RPMI7951 (cell line): ENCODE data around the gene DPAGT1. TPM values are rescaled to one million over a fixed set of nuclear protein-coding genes. Genes with fewer than 3 reads are reported as not detected.
"Not testable (repeated sequence)": the region's sequence is repeated elsewhere in the genome, so short reads cannot be mapped to it uniquely, and the experiment has no call there.

ENCODE experiments used
- DNase-seq: peaks from one replicate; pipeline ENCODE4 v3.0.0-alpha.2; 2012; ENCODE audit warnings: low read depth
- total RNA-seq: library from RNA; depleted of rRNA; stranded (reverse); fragments of >200 nt; shearing (Covaris generic); gene quantifications from 2 replicates; pipeline ENCODE4 v1.2.3, GENCODE V29; 2014

The DPAGT1 gene
- total RNA-seq, 1 experiment from 2014 or later: 44.0 TPM

DNA sequence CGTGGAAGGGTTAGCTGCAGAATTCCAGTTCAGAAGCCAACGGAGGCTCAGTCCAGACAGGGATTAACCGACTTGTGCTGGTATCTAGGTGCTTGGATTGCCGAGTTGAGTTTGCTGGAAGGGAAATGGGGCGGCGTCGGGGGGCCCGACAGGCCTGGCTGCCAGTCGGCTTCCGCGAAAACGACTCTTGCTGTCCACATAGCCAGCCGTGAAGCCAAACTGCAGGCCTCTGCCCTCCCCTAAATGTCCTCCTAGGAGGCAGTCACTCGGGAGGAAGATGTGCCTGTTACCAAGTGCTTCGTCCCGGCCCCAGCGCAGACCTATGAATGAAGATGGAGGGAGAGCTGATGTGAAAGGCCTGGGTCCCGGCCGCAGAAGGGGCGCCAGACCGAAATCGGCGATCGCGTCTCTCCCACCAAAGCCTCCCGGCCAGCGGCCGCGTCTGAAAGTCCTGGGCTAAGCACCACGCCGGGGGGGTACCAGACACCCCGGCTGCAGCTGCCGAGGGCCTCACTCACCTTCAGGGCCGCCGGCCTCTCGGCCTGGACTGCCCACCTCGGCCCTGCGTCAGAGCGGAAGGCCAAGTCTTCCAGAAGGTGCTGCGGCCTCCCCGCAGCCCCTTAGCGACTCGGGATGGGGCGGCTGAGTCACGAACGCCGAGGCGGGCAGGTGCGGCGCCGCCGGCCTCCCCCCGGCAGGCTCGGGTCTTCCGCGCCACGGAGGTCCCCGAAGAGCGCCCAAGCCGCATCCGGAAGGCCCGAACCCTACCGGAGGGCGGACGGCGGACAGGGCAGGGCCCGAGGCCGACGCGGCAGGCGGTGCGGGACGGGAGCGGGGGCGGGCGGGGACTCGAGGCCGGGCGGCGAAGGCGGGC lies 7.5 kb downstream of the DPAGT1 start:
- DNase-seq: no peak

DNA sequence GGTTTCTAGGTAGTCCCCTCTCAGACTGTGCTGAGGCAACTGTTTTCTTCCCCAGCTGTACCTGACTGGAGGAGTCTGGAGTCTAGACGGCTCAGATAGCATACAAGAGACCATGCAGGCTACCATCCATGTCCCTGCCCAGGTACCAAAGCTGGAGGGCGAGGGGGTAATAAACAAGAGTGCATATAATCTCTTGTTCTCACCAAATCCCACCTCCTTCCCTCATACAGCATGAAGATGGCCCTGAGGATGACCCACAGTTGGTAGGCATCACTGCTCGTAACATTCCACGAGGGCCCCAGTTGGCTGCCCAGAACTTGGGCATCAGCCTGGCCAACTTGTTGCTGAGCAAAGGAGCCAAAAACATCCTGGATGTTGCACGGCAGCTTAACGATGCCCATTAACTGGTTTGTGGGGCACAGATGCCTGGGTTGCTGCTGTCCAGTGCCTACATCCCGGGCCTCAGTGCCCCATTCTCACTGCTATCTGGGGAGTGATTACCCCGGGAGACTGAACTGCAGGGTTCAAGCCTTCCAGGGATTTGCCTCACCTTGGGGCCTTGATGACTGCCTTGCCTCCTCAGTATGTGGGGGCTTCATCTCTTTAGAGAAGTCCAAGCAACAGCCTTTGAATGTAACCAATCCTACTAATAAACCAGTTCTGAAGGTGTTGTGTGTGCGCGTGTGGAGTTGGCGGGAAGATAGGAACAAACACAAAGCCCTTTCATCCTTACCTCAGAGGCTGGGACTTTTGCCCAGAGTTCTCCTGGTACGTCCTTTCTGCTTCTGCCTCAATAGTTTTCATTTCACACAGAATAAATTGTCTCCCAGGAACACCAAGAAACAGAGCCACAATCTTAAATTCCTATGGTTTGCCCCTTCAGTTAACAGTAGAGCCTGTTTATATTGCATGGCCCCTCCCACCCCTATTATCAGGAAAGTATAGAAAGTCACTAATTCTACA lies 8.5 kb downstream of the DPAGT1 start:
- peak; percentile 51 for DNase-seq

DNA sequence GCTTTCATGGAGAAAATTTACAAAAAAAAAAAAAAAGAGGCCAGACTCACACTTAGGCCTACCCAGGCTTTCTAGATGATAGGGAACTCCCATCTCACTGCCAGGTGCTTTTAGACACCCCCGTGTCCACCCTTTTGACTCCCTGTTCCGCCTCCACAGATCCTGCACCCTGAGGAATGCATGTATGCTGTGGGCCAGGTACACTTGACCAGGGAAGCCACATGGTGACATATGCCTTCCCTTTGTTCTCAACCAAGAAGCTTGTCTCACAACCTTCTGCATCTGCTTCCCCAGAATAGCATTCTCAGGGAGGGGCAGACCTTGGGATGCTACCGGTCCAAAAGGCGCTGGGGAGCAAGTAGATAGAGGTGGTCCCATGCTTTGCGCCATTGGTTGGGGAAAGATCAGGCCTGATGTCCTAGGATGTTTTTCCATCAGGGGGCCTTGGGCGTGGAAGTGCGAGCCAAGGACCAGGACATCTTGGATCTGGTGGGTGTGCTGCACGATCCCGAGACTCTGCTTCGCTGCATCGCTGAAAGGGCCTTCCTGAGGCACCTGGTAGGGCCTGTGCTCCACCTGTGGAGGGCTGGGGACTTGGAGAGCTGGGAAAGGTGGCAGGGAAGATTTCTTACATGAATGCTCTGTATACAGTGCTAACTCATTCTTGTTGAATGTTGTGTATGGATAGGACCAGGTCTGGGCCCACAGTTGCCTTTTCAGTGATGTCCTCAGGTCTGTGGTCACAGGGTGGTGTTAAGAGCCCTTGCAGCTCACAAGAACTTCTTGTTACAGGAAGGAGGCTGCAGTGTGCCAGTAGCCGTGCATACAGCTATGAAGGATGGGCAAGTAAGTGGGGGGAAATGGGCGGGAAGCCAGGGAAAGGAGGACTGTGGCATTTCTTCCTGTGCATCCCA lies 9.4 kb downstream of the DPAGT1 start:
- DNase-seq: no peak

DNA sequence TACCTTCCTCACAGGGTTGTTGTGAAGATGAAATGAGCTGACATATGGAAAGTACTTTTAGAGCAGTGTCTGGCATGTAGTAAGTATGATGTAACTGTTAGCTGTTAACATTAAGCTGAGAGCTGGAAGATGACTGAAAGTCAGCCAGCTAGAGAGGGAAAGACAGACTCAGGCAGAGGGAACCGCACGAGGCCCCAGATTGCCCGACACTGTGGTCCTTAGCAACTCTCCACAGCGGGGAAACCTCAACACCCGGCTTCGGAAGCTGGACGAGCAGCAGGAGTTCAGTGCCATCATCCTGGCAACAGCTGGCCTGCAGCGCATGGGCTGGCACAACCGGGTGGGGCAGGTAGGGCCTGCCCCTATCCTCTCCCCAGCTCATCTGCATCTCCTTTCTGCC lies 10.5 kb downstream of the DPAGT1 start:
- no peak for DNase-seq

DNA sequence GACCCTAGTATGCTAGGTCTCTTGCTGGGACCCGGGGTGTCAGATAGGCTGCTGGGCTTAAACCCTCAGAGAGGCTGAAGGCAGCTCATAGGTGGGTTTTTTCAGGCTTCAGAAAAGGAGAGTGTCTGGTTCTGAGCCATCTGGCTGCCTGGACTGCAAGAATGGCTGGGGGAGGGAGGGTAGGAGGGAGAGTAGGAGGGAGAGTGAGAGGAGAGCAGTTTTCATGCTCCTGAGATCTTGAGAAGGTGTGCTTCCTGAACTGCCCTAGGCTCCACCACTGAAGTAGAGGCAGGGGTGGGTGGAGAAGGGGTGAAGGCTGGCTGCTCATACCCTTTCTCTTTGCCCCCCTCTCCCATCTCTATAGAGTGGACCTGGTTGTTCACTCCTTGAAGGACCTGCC lies 12.3 kb downstream of the DPAGT1 start:
- no peak for DNase-seq

DNA sequence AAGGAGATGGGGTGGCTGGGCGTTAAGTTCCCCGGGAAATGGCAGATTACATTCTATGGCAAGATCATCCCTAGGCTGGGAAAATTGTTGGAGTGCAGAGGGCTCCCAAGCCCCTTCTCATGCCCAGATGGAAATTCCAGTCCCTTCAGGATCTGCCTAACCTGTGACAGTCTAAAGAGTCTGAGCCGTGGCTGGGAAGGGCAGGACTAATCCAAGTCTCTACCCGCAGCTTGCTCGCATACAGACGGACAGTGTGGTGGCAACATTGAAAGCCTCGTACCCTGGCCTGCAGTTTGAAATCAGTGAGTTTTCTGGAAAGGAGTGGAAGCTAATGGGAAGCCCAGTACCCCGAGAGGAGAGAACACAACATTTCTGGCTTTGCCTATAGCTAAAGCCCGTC lies 13.2 kb downstream of the DPAGT1 start:
- no peak for DNase-seq

DNA sequence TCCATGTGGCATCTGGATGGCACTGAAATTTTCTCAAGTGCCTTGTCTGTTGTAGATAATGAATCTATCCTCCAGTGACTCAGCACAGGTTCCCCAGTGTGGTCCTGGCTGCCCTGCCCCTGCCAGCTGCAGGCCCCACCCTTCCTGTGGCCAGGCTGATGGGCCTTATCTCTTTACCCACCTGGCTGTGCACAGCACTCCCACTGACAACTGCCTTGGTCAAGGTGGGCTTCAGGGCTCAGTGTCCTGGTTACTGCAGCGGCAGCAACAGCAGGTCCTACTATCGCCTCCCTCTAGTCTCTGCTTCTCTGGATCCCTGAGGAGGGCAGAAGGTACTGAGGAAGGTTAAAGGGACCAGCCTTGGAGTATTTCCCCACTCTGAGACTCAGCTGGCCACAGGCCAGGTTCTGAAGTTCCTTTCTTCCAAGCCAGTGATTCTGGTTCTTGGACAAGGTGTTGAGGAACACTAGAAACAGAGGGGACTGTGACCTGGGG lies 13.9 kb downstream of the DPAGT1 start:
- DNase-seq: no peak

DNA sequence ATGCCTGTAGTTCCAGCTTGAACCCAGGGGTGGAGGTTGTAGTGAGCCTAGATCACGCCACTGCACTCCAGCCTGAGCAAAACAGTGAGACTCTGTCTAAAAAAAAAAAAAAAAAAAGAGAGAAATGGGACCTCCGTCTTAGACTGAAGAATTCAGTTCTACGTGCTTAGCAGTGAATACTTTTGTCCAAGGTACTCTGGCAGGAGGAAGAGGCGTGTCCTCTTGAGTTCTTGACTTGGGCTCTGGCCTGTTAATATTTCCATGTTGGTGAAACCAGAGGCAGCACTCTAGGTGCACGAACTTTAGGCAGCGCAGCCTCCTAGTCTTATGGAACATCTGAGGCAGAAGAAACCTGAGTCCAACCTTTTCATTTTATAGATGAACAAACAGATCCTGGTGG lies 14.5 kb downstream of the DPAGT1 start:
- no peak for DNase-seq

DNA sequence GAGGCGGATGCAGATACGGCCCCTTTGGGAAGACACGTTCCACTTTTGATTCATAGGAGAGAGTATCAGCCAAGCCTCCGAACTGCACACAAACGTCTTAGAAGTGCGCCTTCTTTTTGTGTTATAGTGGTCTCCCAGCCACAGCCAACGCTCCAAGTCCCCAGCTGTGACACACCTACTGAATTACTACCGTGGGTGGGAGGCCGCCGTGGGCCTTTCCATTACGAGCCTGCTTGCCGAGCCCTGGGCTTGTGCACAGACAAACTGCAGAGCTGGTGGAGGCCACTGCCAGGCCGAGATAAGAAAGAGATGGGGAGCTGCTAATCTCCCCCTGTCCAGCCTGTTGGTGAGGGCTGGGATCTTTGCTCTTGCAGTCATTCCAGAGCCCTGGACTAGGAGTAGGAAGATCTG lies 16.2 kb downstream of the DPAGT1 start:
- no peak for DNase-seq

DNA sequence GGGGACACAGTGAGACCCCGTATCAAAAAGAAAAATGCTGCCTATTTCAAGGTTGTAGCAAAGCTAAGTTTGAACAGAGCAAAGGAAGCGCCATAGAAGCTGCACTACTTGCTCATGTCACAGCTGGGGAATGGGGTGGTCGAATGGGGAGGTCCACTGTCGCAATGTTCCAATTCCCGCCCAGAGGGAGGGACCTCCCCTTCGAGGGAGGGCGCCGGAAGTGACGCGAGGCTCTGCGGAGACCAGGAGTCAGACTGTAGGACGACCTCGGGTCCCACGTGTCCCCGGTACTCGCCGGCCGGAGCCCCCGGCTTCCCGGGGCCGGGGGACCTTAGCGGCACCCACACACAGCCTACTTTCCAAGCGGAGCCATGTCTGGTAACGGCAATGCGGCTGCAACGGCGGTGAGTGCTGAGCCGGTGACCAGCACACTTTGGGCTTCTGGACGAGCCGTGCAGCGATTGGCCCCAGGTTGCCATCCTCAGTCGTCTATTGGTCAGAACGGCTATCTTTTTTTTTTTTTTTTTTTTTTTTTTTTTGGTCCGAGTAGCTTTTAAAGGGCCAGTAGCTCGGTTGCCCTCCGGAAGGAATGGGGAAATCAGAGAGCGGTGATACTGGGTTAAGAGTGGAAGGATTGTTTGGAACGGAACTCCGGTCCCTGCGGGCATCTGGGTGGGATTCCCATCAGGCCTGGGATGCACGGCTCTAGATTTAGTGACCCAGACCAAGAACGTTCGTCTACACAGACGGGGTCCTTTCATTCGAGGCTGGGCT lies 16.8 kb downstream of the DPAGT1 start, which contains the start of gene HMBS:
Gene HMBS, plus strand, starts transcription at position 219 of the 774 bp plus-strand sequence. Its CDS starts 153 bp downstream, at position 372.
- DNase-seq: peak; percentile 95

DNA sequence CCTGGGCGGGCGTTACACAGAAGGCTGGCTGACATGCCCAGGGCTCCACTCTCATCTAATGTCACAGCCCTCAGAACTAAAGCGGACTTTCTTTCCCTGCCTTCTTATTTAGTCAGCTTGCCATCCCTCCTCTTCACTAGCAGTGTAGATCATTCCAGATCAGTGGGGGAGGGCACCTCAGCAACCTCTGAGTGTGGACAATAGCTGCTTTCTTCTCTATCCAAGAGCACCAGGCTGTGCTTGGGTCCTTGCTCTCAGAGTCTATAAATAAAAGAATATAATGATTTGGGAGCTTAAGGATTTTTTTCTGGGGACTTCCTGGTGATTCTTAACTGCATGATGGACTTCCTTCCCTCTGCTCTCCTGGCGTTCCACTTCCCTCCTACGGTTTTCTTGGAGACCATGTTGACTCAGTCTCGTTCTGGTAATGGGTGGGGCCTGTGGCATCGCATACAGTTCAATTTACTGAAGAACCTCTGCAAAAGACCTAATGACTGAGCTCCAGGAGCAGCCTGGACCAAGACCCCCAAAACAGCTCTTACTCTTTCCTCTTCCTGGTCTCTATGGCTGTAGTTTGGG lies 19.9 kb downstream of the DPAGT1 start:
- DNase-seq: no peak

DNA sequence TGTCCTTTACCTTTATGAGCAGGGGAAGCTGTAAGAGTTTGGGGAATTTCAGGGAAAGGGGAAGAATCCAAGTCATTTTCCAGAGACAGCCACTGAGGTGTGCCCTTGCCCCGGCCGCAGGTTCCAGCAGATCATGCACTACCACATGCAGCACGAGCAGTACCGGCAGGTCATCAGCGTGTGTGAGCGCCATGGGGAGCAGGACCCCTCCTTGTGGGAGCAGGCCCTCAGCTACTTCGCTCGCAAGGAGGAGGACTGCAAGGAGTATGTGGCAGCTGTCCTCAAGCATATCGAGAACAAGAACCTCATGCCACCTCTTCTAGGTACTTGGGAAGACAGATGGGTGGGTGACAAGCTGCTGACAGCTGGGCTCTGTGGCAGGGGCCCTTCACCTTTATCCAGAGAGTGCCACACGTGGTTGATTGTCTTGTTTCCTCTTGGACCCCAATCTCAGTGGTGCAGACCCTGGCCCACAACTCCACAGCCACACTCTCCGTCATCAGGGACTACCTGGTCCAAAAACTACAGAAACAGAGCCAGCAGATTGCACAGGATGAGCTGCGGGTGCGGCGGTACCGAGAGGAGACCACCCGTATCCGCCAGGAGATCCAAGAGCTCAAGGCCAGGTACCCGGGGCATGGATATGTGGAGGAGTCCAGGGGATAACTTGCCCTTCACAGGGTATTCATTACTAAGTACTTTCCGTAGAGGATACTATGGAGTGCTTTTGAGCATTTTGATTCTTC lies 22.8 kb downstream of the DPAGT1 start:
- no peak for DNase-seq

DNA sequence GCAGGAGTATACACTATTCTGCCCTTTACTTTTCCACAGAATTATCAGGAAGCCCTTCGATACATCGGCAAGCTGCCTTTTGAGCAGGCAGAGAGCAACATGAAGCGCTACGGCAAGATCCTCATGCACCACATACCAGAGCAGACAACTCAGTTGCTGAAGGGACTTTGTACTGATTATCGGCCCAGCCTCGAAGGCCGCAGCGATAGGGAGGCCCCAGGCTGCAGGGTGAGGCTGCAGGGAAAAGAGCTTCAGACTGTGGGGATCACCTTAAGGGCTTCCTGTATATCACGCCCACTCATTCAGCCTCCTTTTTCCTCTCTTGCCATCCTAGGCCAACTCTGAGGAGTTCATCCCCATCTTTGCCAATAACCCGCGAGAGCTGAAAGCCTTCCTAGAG lies 23.8 kb downstream of the DPAGT1 start:
- no peak for DNase-seq

DNA sequence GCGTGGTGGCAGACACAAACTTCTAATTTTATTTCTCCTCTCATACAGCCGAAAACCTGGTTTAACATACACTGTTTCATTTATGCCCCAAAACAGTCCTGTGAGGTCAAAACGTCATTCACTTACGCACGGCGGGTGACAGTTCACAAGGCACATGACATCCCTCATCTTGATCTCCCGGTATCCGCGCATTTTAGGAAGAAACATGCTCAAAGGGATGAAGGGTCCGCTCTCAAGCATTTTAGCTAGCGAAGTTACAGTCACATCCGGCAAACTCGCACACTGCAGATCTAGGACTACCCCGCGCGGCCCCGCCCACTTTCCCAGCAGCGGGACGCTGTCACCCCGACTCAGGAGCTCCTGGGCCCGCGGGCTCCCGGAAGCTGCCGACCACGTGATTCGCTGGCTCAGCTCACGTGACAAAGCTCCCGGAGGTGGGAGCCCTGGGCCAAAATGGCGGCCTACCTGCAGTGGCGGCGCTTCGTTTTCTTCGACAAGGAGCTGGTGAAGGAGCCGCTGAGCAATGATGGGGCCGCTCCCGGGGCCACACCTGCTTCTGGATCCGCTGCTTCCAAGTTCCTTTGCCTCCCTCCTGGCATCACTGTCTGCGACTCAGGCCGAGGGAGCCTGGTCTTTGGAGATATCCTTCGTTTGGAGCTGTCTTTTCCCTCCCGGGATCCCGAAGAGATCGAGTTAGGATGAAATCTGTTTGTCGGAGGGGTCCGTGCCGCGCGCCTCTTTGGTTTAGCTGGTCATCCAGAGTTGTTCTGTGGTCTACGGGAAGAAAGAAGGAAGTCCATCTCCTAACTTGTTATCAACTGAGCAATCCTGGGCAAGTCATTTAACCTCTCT lies 34.1 kb downstream of the DPAGT1 start, which contains the start of gene VPS11:
Gene VPS11, plus strand, starts transcription at position 448 of the 852 bp plus-strand sequence. Its CDS starts 6 bp downstream, at position 454.
- DNase-seq: peak; percentile 97

DNA sequence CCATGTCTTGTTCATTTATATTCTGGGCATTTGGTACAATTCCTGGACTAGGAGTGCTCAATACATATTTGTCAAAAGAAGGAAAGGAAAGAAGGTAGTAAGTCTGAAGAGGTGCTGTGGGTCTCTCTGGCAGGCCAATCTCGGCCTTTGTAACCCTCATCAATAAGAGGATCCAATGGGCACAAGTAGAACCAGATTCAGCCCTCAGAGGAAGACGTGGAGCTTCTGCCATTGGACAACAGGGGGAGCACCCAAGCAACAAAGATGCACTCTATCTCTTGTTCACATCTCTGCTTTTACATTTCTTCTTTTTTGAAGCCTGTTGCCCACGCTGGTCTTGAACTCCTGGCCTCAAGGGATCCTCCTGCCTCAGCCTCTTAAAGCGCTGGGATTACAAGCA lies 36.3 kb downstream of the DPAGT1 start:
- peak; percentile 48 for DNase-seq

DNA sequence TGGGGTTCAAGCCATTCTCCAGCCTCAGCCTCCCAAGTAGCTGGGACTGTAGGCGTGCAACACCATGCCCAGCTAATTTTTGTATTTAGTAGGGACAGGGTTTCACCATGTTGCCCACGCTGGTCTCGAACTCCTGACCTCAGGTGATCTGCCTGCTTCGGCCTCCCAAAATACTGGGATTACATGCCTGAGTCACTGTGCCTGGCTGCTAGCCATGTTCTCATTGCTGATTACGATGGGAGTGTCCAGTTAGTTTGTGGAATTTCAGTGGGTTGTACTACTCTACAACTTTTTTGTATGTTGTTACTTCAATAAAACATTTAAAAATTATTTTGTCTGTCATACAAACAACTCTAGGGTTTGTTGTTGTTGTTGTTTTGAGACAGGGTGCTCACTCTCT lies 38.9 kb downstream of the DPAGT1 start:
- peak; percentile 47 for DNase-seq

DNA sequence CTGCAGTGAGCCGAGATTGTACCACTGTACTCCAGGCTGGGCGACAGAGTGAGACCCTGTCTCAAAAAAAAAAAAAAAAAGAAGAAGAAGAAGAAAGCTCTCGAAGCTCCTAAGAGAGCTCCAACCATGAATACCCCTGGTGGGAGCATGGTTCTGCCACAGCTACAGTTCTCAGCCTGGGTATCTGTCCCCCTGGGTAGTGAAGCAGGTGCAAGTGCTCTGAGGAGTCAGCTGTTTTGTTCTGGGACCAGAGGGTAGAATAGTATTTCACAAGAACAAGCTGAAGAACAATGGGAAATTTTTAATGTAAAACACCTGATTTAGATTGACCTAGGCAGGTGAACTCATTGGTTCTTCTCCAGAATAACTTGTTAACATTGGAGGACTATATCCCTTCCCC lies 40.4 kb downstream of the DPAGT1 start:
- no peak for DNase-seq

DNA sequence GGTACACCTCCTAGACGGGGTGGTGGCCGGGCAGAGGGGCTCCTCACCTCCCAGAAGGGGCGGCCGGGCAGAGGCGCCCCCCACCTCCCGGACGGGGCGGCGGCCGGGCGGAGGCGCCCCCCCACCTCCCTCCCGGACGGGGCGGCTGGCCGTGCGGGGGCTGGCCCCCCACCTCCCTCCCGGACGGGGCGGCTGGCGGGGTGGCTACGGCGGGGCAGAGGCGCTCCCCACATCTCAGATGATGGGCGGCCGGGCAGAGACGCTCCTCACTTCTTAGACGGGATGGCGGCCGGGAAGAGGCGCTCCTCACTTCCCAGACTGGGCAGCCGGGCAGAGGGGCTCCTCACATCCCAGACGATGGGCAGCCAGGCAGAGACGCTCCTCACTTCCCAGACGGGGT lies 42.5 kb downstream of the DPAGT1 start:
- not testable (repeated sequence) for DNase-seq
